Lower leg skin (tissue), 3 donors: ENCODE measurements around the gene SCAF1.

Source experiments
- POLR2A ChIP-seq, 2 donors: fragments of 450-650 bp; IDR thresholded peaks; one replicate each; pipeline ENCODE4 v1.6.1; 2016 to 2017; ENCODE audit warnings: antibody characterized with exemption in 2 of 2, mild to moderate bottlenecking in 1 of 2, moderate library complexity in 1 of 2
- TF ChIP-seq, protein P1 (sequence below), 3 donors: fragments of 450-650 bp; IDR thresholded peaks; one replicate each; pipeline ENCODE4 v1.5.1; 2016; ENCODE audit warnings: antibody characterized with exemption in 3 of 3, mild to moderate bottlenecking in 3 of 3, moderate library complexity in 2 of 3

DNA sequence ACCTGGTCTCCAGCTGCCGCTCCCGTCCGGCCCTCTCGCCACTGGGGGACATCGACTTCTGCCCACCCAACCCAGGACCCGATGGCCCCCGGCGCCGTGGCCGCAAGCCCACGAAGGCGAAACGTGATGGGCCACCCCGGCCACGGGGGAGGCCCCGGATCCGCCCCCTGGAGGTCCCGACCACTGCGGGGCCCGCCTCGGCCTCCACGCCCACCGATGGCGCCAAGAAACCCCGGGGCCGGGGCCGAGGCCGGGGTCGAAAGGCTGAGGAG is 44.4 kb upstream of the SCAF1 start:
- TF ChIP-seq, protein P1, sequence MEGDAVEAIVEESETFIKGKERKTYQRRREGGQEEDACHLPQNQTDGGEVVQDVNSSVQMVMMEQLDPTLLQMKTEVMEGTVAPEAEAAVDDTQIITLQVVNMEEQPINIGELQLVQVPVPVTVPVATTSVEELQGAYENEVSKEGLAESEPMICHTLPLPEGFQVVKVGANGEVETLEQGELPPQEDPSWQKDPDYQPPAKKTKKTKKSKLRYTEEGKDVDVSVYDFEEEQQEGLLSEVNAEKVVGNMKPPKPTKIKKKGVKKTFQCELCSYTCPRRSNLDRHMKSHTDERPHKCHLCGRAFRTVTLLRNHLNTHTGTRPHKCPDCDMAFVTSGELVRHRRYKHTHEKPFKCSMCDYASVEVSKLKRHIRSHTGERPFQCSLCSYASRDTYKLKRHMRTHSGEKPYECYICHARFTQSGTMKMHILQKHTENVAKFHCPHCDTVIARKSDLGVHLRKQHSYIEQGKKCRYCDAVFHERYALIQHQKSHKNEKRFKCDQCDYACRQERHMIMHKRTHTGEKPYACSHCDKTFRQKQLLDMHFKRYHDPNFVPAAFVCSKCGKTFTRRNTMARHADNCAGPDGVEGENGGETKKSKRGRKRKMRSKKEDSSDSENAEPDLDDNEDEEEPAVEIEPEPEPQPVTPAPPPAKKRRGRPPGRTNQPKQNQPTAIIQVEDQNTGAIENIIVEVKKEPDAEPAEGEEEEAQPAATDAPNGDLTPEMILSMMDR (IDR thresholded peaks at IDR 0.05), result no peak
- TF ChIP-seq POLR2A (IDR thresholded peaks at IDR 0.05), result no peak
